Bronchial epithelial cell (primary cell): ENCODE results near the gene TMEM120B. TPM values are rescaled to one million over a fixed set of nuclear protein-coding genes. Genes with fewer than 3 reads are reported as not detected.

Experiments used
- DNase-seq: peaks from one replicate; pipeline ENCODE4 v3.0.0-alpha.2; 2010; ENCODE audit warnings: low read depth
- FAIRE-seq: peaks from 2 replicates; lab custom pipeline; 2011; peaks lifted over from hg19 to GRCh38; lab: Jason Lieb, UNC
- H3K27me3 ChIP-seq: 2 replicates; pipeline ENCODE4 v1.5.1; 2011; ENCODE audit warnings: low read length; ENCODE audit not compliant: control insufficient read depth, insufficient read depth
- H3K36me3 ChIP-seq: 2 replicates; pipeline ENCODE4 v1.5.1; 2011; ENCODE audit warnings: low read length; ENCODE audit not compliant: control insufficient read depth, insufficient read depth
- H3K4me3 ChIP-seq: 2 replicates; pipeline ENCODE4 v1.5.1; 2011; ENCODE audit warnings: mild to moderate bottlenecking, low read depth, low read length, control low read depth
- CTCF ChIP-seq: IDR thresholded peaks from 2 replicates; pipeline ENCODE4 v1.5.1; 2011; ENCODE audit warnings: mild to moderate bottlenecking, moderate library complexity, low read length, control low read depth, inconsistent platforms; ENCODE audit not compliant: insufficient read depth, severe bottlenecking
- total RNA-seq: library from RNA; depleted of rRNA; stranded (reverse); fragments of >200 nt; gene quantifications from 2 replicates; pipeline ENCODE4 v1.2.1, GENCODE V29; 2014

TMEM120B gene
- total RNA-seq, 1 donor from 2014 or later = 9.7 TPM

GRCh38 chr12:121827351-121828099 is 115.0 kb downstream of the TMEM120B start:
- Histone ChIP-seq H3K36me3 (peaks cover 21% of the 10 kb centered on the region), H3K27me3 (no peaks in the 10 kb centered on the region), H3K4me3 (no peak overlapping the region)
- no peak for TF ChIP-seq CTCF
- no peak for DNase-seq
- FAIRE-seq = no peak

GRCh38 chr12:121828306-121828705 is 115.8 kb downstream of the TMEM120B start:
- H3K27me3 ChIP-seq = no peaks in the 10 kb centered on the region
- H3K36me3 ChIP-seq = peaks cover 18% of the 10 kb centered on the region
- no peak overlapping the region for H3K4me3 ChIP-seq
- TF ChIP-seq CTCF = no peak
- DNase-seq (no peak), FAIRE-seq (no peak)

- no peak for TF ChIP-seq CTCF
- DNase-seq = no peak
- peaks cover 16% of the 10 kb centered on the region for H3K36me3 ChIP-seq
- H3K27me3 ChIP-seq = no peaks in the 10 kb centered on the region
- no peak overlapping the region for H3K4me3 ChIP-seq
- no peak for FAIRE-seq
These were observed 116.3 kb downstream of the TMEM120B start for GRCh38 chr12:121828826-121829225.

GRCh38 chr12:121829250-121829918 is 116.8 kb downstream of the TMEM120B start:
- Histone ChIP-seq H3K27me3 (no peaks in the 10 kb centered on the region), H3K4me3 (no peak overlapping the region), H3K36me3 (peaks cover 16% of the 10 kb centered on the region)
- no peak for DNase-seq
- no peak for TF ChIP-seq CTCF
- no peak for FAIRE-seq

GRCh38 chr12:121830134-121830533 is 117.6 kb downstream of the TMEM120B start:
- no peak for TF ChIP-seq CTCF
- DNase-seq (no peak), FAIRE-seq (no peak)
- Histone ChIP-seq H3K4me3 (no peak overlapping the region), H3K36me3 (peaks cover 16% of the 10 kb centered on the region), H3K27me3 (no peaks in the 10 kb centered on the region)
